Skin epidermis (tissue), 12 donors: ENCODE measurements around the gene WDR77.

ENCODE experiments used
- H3K27ac ChIP-seq, 21 experiments: fragments of 200-600 bp; sonication (generic) in 11 of 21; one replicate each; pipeline ENCODE4 v1.5.0; 2020; ENCODE audit warnings: mild to moderate bottlenecking in 3 of 21, inconsistent platforms in 2 of 21, moderate library complexity in 2 of 21
- H3K4me3 ChIP-seq, 7 experiments: fragments of 200-600 bp; sonication (generic) in 2 of 7; one replicate each; pipeline ENCODE4 v1.5.0; 2020; ENCODE audit warnings: inconsistent platforms in 2 of 7, mild to moderate bottlenecking in 2 of 7, moderate library complexity in 1 of 7

WDR77 gene

GRCh38 chr1:111448918-111449702, at the start of gene WDR77, which contains the start of gene ATP5PB:
Gene WDR77 (minus strand): TSS chr1:111449256. CDS start chr1:111449169, 87 bp downstream.
Gene ATP5PB (plus strand): TSS chr1:111449464. CDS start chr1:111449542, 78 bp downstream.
- H3K27ac ChIP-seq, result peak within 1 kb of the TSS; percentile 32 to 97 (median 91)
- H3K4me3 ChIP-seq, result peak within 1 kb of the TSS; percentile 65 to 97 (median 92)

DNA sequence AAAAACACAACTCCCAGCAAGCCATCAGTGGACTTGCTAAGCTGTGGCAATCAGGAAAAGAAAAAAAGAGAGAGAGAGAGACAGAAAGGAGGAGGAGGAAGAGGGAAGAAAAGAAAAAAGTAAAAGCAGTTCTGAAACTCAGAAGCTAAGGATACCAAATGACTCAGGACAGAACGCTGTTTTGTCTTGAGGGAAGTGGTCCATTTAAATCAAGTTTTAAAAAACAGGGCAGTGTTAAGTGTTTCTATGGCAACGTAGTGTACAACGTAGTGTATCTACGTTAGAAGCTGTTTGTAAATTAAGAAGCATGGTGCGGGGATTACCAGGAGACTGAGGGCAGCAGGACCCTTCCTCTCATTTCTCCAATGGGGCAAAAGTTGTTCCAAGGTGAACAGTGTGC, 48.5 kb upstream of the WDR77 start:
- Histone ChIP-seq H3K27ac (no peak overlapping the region), H3K4me3 (no peak overlapping the region)

DNA sequence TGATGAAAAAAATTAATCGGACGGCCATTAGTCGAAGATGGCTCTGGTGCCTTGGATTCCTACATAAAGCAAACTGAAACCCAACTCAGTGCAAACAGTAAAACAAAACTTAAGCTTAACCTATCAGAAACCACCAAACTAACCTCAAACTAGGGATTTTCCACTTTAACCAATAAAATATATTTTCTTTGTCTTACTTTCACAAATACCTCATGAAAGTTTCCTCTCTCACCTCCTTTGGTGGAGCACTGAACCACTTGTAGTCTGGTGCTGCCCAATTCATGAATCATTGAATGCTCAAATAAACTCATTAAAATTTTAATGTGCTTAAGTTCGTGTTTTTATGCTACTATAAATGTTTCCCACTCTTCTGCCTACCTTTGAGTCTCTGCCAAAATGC, 47.3 kb upstream of the WDR77 start:
- no peak overlapping the region for H3K4me3 ChIP-seq

GRCh38 chr1:111491070-111491469, 42.0 kb upstream of the WDR77 start:
- H3K4me3 ChIP-seq, result no peak overlapping the region
- peak overlapping the region in 1 of 21 experiments; percentile 75 for H3K27ac ChIP-seq

More for the DNA sequence above, 47.3 kb upstream of the WDR77 start:
- H3K27ac ChIP-seq, result no peak overlapping the region

DNA sequence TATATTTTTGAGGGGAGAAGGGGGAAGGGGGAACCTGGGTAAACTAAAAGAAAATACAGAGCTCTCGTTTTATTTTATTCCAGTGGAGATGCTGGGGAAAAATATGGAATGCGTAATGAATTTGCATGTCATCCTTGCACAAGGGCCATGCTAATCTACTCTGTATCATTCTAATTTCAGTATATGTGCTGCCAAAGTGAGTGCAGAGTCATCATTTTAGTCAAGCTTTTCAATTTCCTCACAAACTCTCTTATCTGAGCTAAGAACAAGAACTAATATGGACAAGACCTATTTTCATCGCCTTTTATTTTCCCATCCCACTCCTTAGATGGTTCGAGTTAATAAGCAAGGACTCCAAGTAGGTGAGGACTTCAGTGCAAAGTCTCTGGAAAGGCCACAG, 41.2 kb upstream of the WDR77 start:
- Histone ChIP-seq H3K27ac (peak overlapping the region in 5 of 21 experiments; percentile 9 to 75 (median 42)), H3K4me3 (no peak overlapping the region)

GRCh38 chr1:111489604-111490003, 40.5 kb upstream of the WDR77 start:
- no peak overlapping the region for H3K4me3 ChIP-seq
- peak overlapping the region in 6 of 21 experiments; percentile 1 to 75 (median 48) for H3K27ac ChIP-seq

- Histone ChIP-seq H3K27ac (peak overlapping the region in 1 of 21 experiments; percentile 75), H3K4me3 (no peak overlapping the region)
These were observed 39.6 kb upstream of the WDR77 start for GRCh38 chr1:111488669-111489068.

GRCh38 chr1:111487133-111487532, 38.1 kb upstream of the WDR77 start:
- Histone ChIP-seq H3K4me3 (no peak overlapping the region), H3K27ac (no peak overlapping the region)

- Histone ChIP-seq H3K27ac (no peak overlapping the region), H3K4me3 (no peak overlapping the region)
These were observed 37.4 kb upstream of the WDR77 start for GRCh38 chr1:111486431-111486830.

DNA sequence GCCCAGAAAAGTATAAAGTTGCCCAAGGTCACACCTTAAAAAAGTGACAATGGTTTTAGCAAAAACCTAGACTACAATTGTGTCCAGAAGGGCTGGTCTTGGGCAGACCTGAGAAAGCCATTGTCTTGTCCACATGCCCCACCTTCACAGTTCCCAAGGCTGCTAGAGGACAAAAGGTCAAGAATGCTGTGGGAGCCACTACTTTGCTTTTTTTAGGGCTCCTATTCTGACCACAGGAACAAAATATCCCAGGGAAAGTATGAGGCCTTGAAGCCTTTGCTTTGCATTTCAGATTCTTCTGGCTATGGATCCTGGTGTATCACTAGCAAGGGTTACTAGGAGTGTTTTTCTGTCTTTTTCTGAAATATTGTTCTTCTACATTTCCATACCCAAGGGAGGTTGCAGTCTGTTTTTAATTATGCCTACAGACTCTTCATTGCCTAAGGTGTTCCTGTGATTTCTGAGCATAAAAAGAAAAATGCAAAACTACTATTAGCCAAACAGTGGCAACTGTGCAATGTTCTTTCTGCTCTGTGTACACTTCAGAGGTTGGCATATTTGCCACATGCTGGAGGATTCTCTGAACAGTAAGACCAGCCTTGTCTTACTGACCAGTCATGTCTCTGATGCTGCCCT, 35.5 kb upstream of the WDR77 start:
- no peak overlapping the region for H3K4me3 ChIP-seq
- peak overlapping the region in 1 of 21 experiments; percentile 13 for H3K27ac ChIP-seq

DNA sequence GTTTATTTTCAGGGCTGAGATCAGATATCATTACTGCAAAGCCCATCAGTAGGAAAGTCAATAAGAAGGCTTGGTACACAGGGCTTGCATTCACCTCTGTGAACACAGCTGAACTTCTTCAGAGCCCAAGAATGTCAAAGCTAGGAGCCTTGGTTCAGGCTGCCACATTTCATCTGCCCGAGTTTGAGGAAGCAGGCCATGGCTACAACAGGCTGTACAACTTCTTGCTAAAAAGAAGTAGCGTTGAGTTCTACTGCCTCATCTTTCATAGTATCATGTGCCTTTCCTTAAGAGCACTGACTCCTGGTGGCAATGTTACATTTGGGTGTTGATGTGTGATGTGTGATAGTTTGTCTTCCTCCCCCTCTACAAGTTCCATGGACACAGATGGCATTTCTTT, 34.8 kb upstream of the WDR77 start:
- H3K27ac ChIP-seq, result peak overlapping the region in 1 of 21 experiments; percentile 55
- no peak overlapping the region for H3K4me3 ChIP-seq

GRCh38 chr1:111483166-111483565, 34.1 kb upstream of the WDR77 start:
- Histone ChIP-seq H3K27ac (no peak overlapping the region), H3K4me3 (no peak overlapping the region)

GRCh38 chr1:111481387-111482221, 32.5 kb upstream of the WDR77 start:
- no peak overlapping the region for H3K4me3 ChIP-seq
- H3K27ac ChIP-seq, result peak overlapping the region in 1 of 21 experiments; percentile 15

- Histone ChIP-seq H3K4me3 (no peak overlapping the region), H3K27ac (peak overlapping the region in 1 of 21 experiments; percentile 15)
These were observed 31.6 kb upstream of the WDR77 start for GRCh38 chr1:111480674-111481073.

DNA sequence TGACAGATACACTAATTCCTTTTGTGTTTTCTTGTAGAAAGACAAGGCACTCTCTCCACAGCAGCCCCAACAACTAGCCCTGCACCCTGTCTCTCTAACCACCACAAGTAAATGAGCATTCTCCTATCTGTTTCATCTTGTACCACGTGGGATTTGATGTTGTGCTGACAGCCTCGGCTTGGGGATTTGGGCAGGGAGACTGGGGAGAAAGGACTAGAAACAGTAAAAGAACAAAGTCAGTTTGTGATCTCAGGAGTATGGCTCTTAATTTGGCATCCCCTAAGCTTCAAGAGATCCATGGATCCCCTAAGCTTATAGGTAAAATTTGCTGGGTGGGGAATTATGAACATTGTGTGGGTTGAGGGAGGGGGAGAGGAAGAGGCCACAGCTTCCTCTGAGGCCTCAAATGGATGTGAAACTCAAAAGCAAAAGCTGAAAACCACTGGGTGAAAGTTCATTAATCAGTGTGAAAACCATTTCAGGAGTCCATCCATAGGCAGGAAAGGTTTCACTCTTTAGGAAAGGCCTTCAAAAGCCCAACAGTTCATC, 27.8 kb upstream of the WDR77 start:
- Histone ChIP-seq H3K4me3 (no peak overlapping the region), H3K27ac (peak overlapping the region in 15 of 21 experiments; percentile 5 to 90 (median 46))

- peak overlapping the region in 1 of 7 experiments; percentile 3 for H3K4me3 ChIP-seq
- H3K27ac ChIP-seq, result peak overlapping the region in 14 of 21 experiments; percentile 5 to 90 (median 49)
These were observed 27.2 kb upstream of the WDR77 start for GRCh38 chr1:111476214-111476613.

DNA sequence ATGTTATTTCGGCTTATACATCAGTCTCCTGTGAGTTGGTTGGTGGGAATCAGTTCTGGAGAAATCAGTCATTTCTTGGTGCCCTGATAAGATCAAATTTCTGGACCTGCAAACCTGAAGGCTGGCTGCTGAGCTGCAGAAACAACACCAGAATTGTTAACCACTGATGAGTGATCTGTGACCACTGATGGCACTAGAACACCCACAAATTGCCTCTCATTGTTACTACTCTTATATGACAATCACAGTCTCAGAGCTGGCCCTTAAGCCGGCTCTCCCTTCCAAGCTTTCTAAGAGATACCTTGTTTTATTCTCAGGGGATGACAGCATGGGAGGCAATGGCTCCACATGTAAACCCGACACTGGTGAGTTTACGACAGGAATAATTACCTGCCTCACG, 26.6 kb upstream of the WDR77 start:
- Histone ChIP-seq H3K4me3 (peak overlapping the region in 1 of 7 experiments; percentile 3), H3K27ac (peak overlapping the region in 12 of 21 experiments; percentile 5 to 90 (median 50))

DNA sequence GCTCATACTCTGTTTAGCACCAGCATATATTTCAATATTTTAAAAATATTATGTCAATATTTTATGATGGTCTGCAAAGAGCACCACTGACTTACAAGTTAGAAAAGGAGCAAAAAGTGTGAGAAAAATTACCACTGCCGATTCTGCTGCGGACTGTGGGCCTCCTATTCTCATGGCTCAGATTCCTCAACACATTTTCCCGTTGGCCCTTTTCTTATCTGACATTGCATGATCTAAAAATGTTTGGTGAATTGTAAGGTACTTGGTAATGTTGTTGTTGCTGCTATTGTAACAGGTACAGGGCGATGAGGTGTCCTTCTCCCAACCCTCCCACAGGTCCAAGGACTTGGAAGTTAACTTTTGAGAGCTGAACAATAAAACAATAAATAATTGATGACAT, 25.5 kb upstream of the WDR77 start:
- Histone ChIP-seq H3K4me3 (peak overlapping the region in 6 of 7 experiments; percentile 4 to 22 (median 16)), H3K27ac (peak overlapping the region in 17 of 21 experiments; percentile 10 to 90 (median 61))

DNA sequence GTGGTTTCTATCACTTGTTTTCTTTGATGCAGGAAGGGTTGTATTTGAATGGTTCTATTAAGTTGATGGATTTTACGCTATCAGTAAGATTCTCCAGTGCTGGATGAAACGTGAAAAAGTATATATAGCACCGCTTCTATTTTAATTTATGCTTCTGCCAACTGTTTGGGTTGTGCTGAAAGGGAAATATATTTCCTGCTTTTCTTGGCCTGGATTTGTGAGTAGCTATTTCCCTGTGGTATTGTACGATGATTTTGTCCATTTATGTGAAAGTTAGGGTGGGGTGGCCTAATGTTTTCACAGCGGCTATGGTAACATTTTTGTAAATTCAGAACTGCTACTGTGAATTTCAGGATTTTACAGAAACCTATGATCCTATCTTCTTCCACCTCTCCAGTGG, 25.1 kb upstream of the WDR77 start:
- H3K27ac ChIP-seq, result peak overlapping the region in 18 of 21 experiments; percentile 8 to 90 (median 60)
- peak overlapping the region in 6 of 7 experiments; percentile 4 to 22 (median 16) for H3K4me3 ChIP-seq
